ENCODE data around the gene PTBP1. TPM values are rescaled to one million over a fixed set of nuclear protein-coding genes. Genes with fewer than 3 reads are reported as not detected.
"Not testable (repeated sequence)": the region's sequence is repeated elsewhere in the genome, so short reads cannot be mapped to it uniquely, and the experiment has no call there.

Gene PTBP1
- total RNA-seq, 8 experiments from 2014 or later, result 39.0 to 258 (median 109) TPM

- Histone ChIP-seq H3K27ac (no peak within 1 kb of the TSS), H3K4me1 (replicated peaks in 1 of 2) (peaks cover 2 to 8% of the 10 kb centered on the region in 2 donors), H3K4me3 (no peak within 1 kb of the TSS)
- 56 to 80% (median 67%) methylated on average over 1 to 8 of the region's 55 CpGs; no CpG with 5 or more reads in 6 of the 10 experiments for WGBS, 10 experiments
- in situ Hi-C loops (cut with MboI; ENCODE audit: low pct_unique_long_range_greater_than_20kb in 2 of 9, low sequenced_read_pairs in 9 of 9, unreplicated experiment in 9 of 9), result no loop called here
- ATAC-seq (replicated peaks in 6 of 8), result no peak
Measured at GRCh38 chr19:852136-853013, 55.1 kb downstream of the PTBP1 start, which contains the start of gene ELANE. ELANE (plus strand) TSS chr19:852303; CDS start chr19:852329, 26 bp downstream.

DNA sequence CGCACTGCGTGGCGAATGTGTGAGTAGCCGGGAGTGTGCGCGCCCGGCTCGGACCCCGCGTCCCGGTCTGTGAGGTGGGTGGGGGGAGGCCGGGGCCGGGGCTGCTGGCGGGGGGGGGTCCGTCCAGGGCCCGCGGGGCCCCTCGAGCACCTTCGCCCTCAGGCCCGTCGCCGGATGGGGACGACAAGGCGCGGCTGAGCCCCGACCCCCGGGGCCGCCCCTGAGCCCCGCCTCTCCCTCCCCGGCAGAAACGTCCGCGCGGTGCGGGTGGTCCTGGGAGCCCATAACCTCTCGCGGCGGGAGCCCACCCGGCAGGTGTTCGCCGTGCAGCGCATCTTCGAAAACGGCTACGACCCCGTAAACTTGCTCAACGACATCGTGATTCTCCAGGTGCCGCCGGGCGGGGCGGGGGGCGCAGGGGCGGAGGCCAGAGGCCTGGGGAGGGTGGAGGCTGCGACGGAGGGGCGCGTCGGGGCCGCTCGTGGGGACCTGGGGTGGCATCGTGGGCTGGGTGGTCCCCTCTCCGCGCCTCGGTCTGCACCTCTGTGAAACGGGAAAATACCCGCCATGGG, 55.8 kb downstream of the PTBP1 start:
- ATAC-seq (replicated peaks in 6 of 8), result no peak
- H3K27ac ChIP-seq, result no peak overlapping the region
- H3K4me1 ChIP-seq (replicated peaks in 1 of 2), result peaks cover 0 to 4% of the 10 kb centered on the region in 2 donors
- in situ Hi-C loops (cut with MboI; ENCODE audit: low pct_unique_long_range_greater_than_20kb in 2 of 9, low sequenced_read_pairs in 9 of 9, unreplicated experiment in 9 of 9), result no loop called here
- no CpG with 5 or more reads among the region's 67 CpGs for WGBS, 10 experiments
- H3K4me3 ChIP-seq, result no peak overlapping the region

DNA sequence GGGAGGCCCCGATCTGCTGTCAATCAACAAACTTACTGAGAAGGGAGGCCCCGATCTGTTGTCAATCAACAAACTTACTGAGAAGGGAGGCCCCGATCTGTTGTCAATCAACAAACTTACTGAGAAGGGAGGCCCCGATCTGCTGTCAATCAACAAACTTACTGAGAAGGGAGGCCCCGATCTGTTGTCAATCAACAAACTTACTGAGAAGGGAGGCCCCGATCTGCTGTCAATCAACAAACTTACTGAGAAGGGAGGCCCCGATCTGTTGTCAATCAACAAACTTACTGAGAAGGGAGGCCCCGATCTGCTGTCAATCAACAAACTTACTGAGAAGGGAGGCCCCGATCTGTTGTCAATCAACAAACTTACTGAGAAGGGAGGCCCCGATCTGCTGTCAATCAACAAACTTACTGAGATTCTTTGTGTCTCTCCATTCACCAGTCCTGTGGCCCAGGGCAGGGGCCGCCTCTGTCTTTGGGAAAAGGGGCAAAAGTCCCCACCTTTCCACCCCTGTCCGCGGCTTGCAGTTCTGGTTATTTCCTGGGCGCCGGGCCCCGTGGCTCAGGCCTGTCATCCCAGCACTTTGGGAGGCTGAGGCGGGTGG, 56.5 kb downstream of the PTBP1 start:
- H3K27ac ChIP-seq; in situ Hi-C loops (cut with MboI; ENCODE audit: low pct_unique_long_range_greater_than_20kb in 2 of 9, low sequenced_read_pairs in 9 of 9, unreplicated experiment in 9 of 9); H3K4me1 ChIP-seq (replicated peaks in 1 of 2); ATAC-seq (replicated peaks in 6 of 8); H3K4me3 ChIP-seq: not testable (repeated sequence)
- WGBS, 10 experiments, result 80 to 92% (median 89%) methylated on average over 1 to 5 of the region's 17 CpGs; no CpG with 5 or more reads in 6 of the 10 experiments

GRCh38 chr19:854549-854948, 57.3 kb downstream of the PTBP1 start:
- H3K4me3 ChIP-seq, result no peak overlapping the region
- ATAC-seq (replicated peaks in 6 of 8), result no peak
- 0 to 100% (median 57%) methylated on average over 1 to 6 of the region's 6 CpGs; no CpG with 5 or more reads in 1 of the 10 experiments for WGBS, 10 experiments
- H3K4me1 ChIP-seq (replicated peaks in 1 of 2), result peaks cover 0 to 4% of the 10 kb centered on the region in 2 donors
- H3K27ac ChIP-seq, result no peak overlapping the region
- in situ Hi-C loops (cut with MboI; ENCODE audit: low pct_unique_long_range_greater_than_20kb in 2 of 9, low sequenced_read_pairs in 9 of 9, unreplicated experiment in 9 of 9), result no loop called here

GRCh38 chr19:855142-855541, 57.9 kb downstream of the PTBP1 start:
- in situ Hi-C loops (cut with MboI; ENCODE audit: low pct_unique_long_range_greater_than_20kb in 2 of 9, low sequenced_read_pairs in 9 of 9, unreplicated experiment in 9 of 9), result no loop called here
- Histone ChIP-seq H3K4me3 (no peak overlapping the region), H3K27ac (no peak overlapping the region), H3K4me1 (replicated peaks in 1 of 2) (peaks cover 0 to 4% of the 10 kb centered on the region in 2 donors)
- WGBS, 10 experiments, result 56 to 100% (median 83%) methylated on average over 2 to 5 of the region's 12 CpGs; no CpG with 5 or more reads in 6 of the 10 experiments
- ATAC-seq (replicated peaks in 6 of 8), result no peak

- in situ Hi-C loops (cut with MboI; ENCODE audit: low pct_unique_long_range_greater_than_20kb in 2 of 9, low sequenced_read_pairs in 9 of 9, unreplicated experiment in 9 of 9), result no loop called here
- H3K27ac ChIP-seq, result no peak overlapping the region
- no peak for ATAC-seq (replicated peaks in 6 of 8)
- H3K4me3 ChIP-seq, result no peak overlapping the region
- H3K4me1 ChIP-seq (replicated peaks in 1 of 2), result peaks cover 0 to 2% of the 10 kb centered on the region in 2 donors
- 29 to 100% (median 86%) methylated on average over 2 to 9 of the region's 40 CpGs; no CpG with 5 or more reads in 5 of the 10 experiments for WGBS, 10 experiments
Measured at GRCh38 chr19:855566-856120, 58.4 kb downstream of the PTBP1 start.

DNA sequence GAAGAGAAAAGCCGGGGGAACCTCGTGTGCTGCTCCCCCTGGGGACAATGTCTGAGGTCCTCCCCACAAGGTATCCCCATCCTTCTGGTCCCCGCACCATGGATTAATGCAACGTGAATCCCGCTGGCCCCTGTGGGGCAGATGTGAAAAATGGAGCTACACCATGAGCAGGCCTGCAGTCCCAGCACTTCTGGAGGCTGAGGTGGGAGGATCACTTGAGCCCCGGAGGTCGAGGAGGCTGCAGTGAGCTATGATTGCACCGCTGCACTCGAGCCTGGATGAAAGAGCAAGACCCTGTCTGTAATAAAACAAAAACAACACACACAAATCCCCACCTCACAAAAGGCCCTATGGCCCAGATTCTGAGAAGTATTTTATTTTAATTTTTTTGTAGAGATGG, 61.0 kb downstream of the PTBP1 start:
- no peak for ATAC-seq (replicated peaks in 6 of 8)
- 40 to 100% (median 60%) methylated on average over 1 to 2 of the region's 9 CpGs; no CpG with 5 or more reads in 7 of the 10 experiments for WGBS, 10 experiments
- no peak overlapping the region for H3K27ac ChIP-seq
- H3K4me1 ChIP-seq (replicated peaks in 1 of 2), result peaks cover 0 to 5% of the 10 kb centered on the region in 2 donors
- H3K4me3 ChIP-seq, result no peak overlapping the region
- in situ Hi-C loops (cut with MboI; ENCODE audit: low pct_unique_long_range_greater_than_20kb in 2 of 9, low sequenced_read_pairs in 9 of 9, unreplicated experiment in 9 of 9), result no loop called here

GRCh38 chr19:858868-859843, 61.9 kb downstream of the PTBP1 start, which contains the start of gene CFD:
CFD (plus strand) TSS chr19:859664; CDS start chr19:859690, 26 bp downstream.
- Histone ChIP-seq H3K4me3 (peak within 1 kb of the TSS; percentile 23 to 33 (median 29)), H3K27ac (no peak within 1 kb of the TSS), H3K4me1 (replicated peaks in 1 of 2) (peaks cover 0 to 5% of the 10 kb centered on the region in 2 donors)
- in situ Hi-C loops (cut with MboI; ENCODE audit: low pct_unique_long_range_greater_than_20kb in 2 of 9, low sequenced_read_pairs in 9 of 9, unreplicated experiment in 9 of 9), result no loop called here
- ATAC-seq (replicated peaks in 6 of 8), result peak in 3 of 8 experiments; percentile 36 to 67 (median 61)
- WGBS, 10 experiments, result 20 to 83% (median 69%) methylated on average over 1 to 2 of the region's 24 CpGs; no CpG with 5 or more reads in 4 of the 10 experiments

DNA sequence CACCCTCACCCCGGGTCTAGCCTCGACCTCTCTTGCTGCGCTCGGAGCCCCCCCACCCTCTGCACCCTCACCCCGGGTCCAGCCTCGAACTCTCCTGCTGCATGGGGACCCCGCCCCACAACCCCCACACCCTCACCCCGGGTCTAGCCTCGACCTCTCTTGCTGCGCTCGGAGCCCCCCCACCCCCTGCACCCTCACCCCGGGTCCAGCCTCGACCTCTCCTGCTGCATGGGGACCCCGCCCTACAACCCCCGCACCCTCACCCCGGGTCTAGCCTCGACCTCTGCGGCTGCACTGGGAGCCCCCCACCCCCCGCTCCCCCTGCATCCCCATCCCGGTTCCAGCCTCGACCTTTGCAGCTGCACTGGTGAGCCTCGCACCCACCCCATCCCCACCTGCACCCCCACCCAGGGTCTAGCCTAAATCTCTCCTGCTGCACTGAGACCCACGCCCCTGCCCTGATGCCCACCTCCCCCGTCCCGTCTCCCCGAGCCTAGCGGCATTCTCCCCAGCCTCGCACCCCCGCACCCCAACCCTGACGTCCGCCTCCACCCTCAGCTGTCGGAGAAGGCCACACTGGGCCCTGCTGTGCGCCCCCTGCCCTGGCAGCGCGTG, 64.0 kb downstream of the PTBP1 start:
- WGBS, 10 experiments, result 42% methylated on average over 3 of the region's 35 CpGs; no CpG with 5 or more reads in 9 of the 10 experiments
- H3K4me3 ChIP-seq, result peak overlapping the region in 3 of 5 donors; percentile 3 to 17 (median 14)
- in situ Hi-C loops (cut with MboI; ENCODE audit: low pct_unique_long_range_greater_than_20kb in 2 of 9, low sequenced_read_pairs in 9 of 9, unreplicated experiment in 9 of 9), result no loop called here
- H3K27ac ChIP-seq, result peak overlapping the region in 1 of 2 donors; percentile 9
- ATAC-seq (replicated peaks in 6 of 8), result peak in 1 of 8 experiments; percentile 0
- H3K4me1 ChIP-seq (replicated peaks in 1 of 2), result peaks cover 0 to 5% of the 10 kb centered on the region in 2 donors
